ENCODE measurements around the gene ALDH1A1. TPM values are rescaled to one million over a fixed set of nuclear protein-coding genes. Genes with fewer than 3 reads are reported as not detected.
A peak's percentile ranks its signal among the peaks of the same experiment; 100 is the strongest.

Gene ALDH1A1
- total and polyA plus RNA-seq, 2 of the 8 experiments (the other 6 are each of a cell fraction or from before 2014, with no cell fraction given): 0.50 to 0.82 TPM

- WGBS, 2 experiments (ENCODE audit: extremely low coverage in 1 of 2, insufficient coverage in 1 of 2, insufficient read length in 1 of 2, insufficient replicate concordance in 2 of 2, low coverage in 1 of 2, low lambda C conversion rate in 2 of 2, missing lambda C conversion rate in 1 of 2): 86% methylated on average over 5 of the region's 5 CpGs; no CpG with 5 or more reads in 1 of the 2 experiments
- Histone ChIP-seq H3K4ac (replicated peaks; ENCODE audit: insufficient read length, low read depth, low read length) (no peak overlapping the region), H3K79me1 (ENCODE audit: low read depth, low read length) (no peaks in the 10 kb centered on the region), H2BK15ac (ENCODE audit: low read length) (no peak overlapping the region), H3K23me2 (ENCODE audit: low read depth, low read length) (no peaks in the 10 kb centered on the region), H2AFZ (ENCODE audit: low read length) (peak overlapping the region; percentile 37; the same call in 1 of the 2 replicates), H2BK12ac (ENCODE audit: low read depth, low read length) (no peak overlapping the region), H2BK120ac (replicated peaks; ENCODE audit: low read depth, low read length) (no peak overlapping the region), H3K9ac (replicated peaks in 1 of 4; ENCODE audit: extremely low read depth in 1 of 4, low read depth in 3 of 4, low read length in 3 of 4) (no peak overlapping the region), H3K79me2 (ENCODE audit: control insufficient read depth in 1 of 2, insufficient read depth in 2 of 2, low read length in 2 of 2) (no peaks in the 10 kb centered on the region), H2BK5ac (ENCODE audit: low read depth, low read length) (no peak overlapping the region), H3K56ac (replicated peaks; ENCODE audit: insufficient read length, low read depth, low read length) (no peak overlapping the region), H4K8ac (ENCODE audit: extremely low read depth, insufficient read depth, low read length) (no peak overlapping the region), H3K9me3 (ENCODE audit: insufficient read depth in 2 of 2, low read depth in 1 of 2, low read length in 1 of 2) (no peaks in the 10 kb centered on the region), H3K4me3 (ENCODE audit: extremely low read depth in 1 of 4, insufficient read depth in 2 of 4, low read depth in 3 of 4, low read length in 4 of 4) (no peak overlapping the region), H3K4me2 (ENCODE audit: insufficient read depth in 1 of 2, low read depth in 2 of 2, low read length in 2 of 2) (no peak overlapping the region), H3K23ac (ENCODE audit: insufficient read length) (no peak overlapping the region), H4K20me1 (replicated peaks in 1 of 2; ENCODE audit: control insufficient read depth in 1 of 2, insufficient read depth in 2 of 2, low read length in 2 of 2) (no peaks in the 10 kb centered on the region), H2AK5ac (ENCODE audit: low read depth, low read length) (no peak overlapping the region), H3K4me1 (replicated peaks in 1 of 4; ENCODE audit: control insufficient read depth in 3 of 4, insufficient read depth in 4 of 4, low read length in 3 of 4) (peaks cover 0 to 3% (median 0%) of the 10 kb centered on the region in 4 experiments; a peak in 1 of 7 replicates), H2BK20ac (ENCODE audit: low read length) (no peak overlapping the region), H3K36me3 (ENCODE audit: control insufficient read depth in 2 of 4, insufficient read depth in 4 of 4, low read length in 3 of 4) (no peaks in the 10 kb centered on the region), H3K27me3 (replicated peaks in 1 of 4; ENCODE audit: control insufficient read depth in 3 of 4, extremely low read depth in 1 of 4, insufficient read depth in 3 of 4, low read length in 3 of 4) (no peaks in the 10 kb centered on the region), H4K5ac (ENCODE audit: insufficient read length, low read depth, low read length) (no peak overlapping the region), H3K18ac (ENCODE audit: extremely low read depth, low read length) (no peak overlapping the region), H4K91ac (replicated peaks; ENCODE audit: insufficient read length, low read length) (no peak overlapping the region), H3K14ac (ENCODE audit: insufficient read length) (no peak overlapping the region), H3K27ac (ENCODE audit: low read depth, low read length) (no peak overlapping the region)
- CTCF ChIA-PET (ENCODE audit: partially characterized antibody): interaction anchor here (7.2 kb wide), 1 partner anchor 19 kb away, joined by 32 read pairs; no protein-coding TSS in a partner anchor
- DNase-seq (ENCODE audit: low read depth in 1 of 2, low spot score in 2 of 2) (no peak), FAIRE-seq (peak; percentile 36)
- POLR2A ChIA-PET (ENCODE audit: partially characterized antibody): no interaction called here
- no peak for TF ChIP-seq RNF2 (IDR thresholded peaks at IDR 0.05; ENCODE audit: borderline replicate concordance, low read depth, low read length, missing control alignments, poor library complexity, severe bottlenecking)
- no peak for TF ChIP-seq KDM5A (IDR thresholded peaks at IDR 0.05; ENCODE audit: low read length)
- no peak for TF ChIP-seq CHD2 (IDR thresholded peaks at IDR 0.05; ENCODE audit: low read length)
- no peak for TF ChIP-seq HDAC2 (IDR thresholded peaks at IDR 0.05; ENCODE audit: borderline replicate concordance in 1 of 2, low read depth in 2 of 2, low read length in 2 of 2)
- no peak for TF ChIP-seq JUND (IDR thresholded peaks at IDR 0.05; ENCODE audit: low read length)
- no peak for TF ChIP-seq CREB1 (IDR thresholded peaks at IDR 0.05)
- TF ChIP-seq TBP (IDR thresholded peaks at IDR 0.05; ENCODE audit: low read depth, low read length): no peak
- no peak for TF ChIP-seq HDAC6 (IDR thresholded peaks at IDR 0.05; ENCODE audit: low read depth, low read length)
- no peak for TF ChIP-seq ZNF274 (IDR thresholded peaks at IDR 0.05; ENCODE audit: borderline replicate concordance, extremely low read depth, low read length)
- TF ChIP-seq SIX5 (IDR thresholded peaks at IDR 0.05; ENCODE audit: low read depth, low read length): no peak
- no peak for TF ChIP-seq MAFK (IDR thresholded peaks at IDR 0.05; ENCODE audit: low read depth, low read length)
Observed at GRCh38 chr9:72951520-72952380, 1.1 kb downstream of the ALDH1A1 start.

Measured in H1 (cell line).